ENCODE measurements around the gene RIMBP2.

RIMBP2 gene

DNA sequence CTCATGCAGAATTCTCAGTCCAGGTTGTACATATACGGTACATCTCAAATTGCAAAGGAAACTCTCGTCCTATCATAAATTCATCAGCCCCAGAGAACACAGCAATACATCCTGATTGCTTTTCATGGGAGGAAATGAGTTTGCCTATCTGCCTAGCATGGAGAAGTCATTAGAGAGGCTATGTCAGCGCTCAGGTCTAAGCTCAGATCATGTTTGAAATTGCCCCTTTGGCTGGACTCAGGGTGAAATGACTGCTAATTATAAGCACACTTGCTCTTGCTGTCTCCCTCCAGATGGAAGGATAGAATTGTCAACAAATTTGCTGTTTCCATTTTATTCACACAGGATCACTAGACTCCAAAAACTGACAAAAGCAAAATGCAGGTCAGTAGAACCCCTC, 178.4 kb downstream of the RIMBP2 start:
- no peak for DNase-seq (ENCODE audit: low read depth)

DNA sequence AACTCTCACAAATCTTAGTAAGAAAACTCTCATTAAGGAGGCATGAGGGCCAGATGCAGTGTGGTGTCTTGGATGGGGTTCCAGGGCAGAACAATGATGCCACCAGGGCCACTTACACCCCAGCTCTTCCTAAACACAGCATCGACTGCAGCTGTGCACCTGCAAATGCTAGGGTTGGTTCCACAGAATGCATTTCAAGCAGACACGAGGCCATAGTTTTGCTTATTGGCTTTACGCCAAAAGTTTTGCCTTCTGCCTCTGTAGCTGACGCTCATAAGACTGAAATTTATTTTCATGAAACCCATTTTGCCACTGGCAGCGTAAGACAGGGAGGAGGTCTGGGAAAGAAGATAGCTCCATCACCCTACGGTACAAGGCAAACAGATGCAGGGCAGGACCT, 179.0 kb downstream of the RIMBP2 start:
- no peak for DNase-seq (ENCODE audit: low read depth)

DNA sequence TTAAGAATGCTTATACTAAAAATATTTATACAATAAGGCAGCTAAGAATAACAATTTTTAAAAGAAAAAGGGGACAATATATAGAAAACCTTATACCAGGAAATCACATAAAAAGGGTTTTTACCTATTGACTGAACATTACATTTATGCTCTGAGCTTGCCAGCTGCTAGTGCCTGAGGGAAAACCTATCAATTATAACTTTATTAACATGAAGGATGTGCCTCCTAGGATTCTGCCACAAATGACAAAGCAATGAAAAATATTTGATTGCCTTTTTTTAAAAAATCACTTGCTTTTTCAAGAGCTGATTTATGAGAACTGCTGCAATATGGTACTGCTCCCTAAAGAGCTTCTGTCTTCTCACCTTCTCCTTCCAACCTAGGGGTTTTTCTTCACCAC, 185.7 kb downstream of the RIMBP2 start:
- no peak for DNase-seq (ENCODE audit: low read depth)

DNA sequence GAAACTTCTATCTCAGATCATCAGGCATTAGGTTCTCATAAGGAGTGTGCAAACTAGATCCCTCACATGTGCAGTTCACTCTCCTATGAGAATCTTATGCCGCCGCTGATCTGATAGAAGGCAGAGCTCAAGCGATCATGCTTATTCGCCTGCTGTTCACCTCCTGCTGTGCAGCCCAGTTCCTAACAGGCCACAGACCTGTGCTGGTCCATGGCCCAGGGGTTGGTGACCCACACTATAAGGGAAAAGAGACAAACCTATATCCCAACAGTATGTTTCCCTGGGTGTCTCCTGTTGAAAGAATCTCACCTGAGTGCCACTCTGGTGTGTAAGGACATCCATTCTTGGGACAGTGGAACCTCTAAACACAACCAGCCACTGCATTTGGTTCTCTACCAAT, 186.3 kb downstream of the RIMBP2 start:
- no peak for DNase-seq (ENCODE audit: low read depth)

DNA sequence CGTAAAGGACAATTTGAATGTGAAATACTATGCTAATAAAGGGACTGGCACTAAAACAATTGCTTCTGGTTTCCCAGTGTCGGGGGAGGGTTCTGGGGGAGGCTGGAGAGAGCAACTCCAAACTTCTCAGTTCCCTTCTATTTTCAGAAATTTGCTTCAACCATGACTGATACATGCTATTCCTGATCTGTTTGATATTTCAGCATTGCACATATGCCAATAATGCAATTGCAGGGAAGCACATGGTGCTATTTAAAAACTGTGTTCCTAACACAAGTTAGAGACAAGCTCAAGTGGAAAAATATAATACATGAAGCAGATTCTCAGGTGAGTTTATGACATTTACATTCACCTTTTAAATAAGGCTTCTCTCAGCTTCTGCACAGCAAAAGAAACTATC, 188.9 kb downstream of the RIMBP2 start:
- DNase-seq (ENCODE audit: low read depth): no peak

DNA sequence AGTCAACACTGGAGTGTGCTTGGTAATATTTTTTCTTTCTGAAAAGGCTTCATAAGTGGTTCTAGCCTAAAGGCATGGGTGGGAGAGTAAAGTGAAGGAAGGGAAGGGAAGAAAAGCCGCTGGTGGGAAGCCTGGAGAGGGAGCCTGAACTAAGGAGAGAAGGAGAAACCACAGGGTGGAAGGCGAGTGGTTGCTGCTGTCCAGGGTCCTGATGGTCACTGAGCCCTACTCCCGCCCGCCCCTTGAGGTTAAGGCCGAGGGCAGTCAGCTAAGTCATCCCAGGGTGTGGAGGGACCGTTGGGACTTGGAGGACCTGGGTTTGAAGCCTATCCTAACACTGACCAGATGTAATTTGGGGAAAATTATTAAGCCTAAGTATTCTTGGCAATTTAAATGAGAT, 189.3 kb downstream of the RIMBP2 start:
- peak; percentile 1 for DNase-seq (ENCODE audit: low read depth)

DNA sequence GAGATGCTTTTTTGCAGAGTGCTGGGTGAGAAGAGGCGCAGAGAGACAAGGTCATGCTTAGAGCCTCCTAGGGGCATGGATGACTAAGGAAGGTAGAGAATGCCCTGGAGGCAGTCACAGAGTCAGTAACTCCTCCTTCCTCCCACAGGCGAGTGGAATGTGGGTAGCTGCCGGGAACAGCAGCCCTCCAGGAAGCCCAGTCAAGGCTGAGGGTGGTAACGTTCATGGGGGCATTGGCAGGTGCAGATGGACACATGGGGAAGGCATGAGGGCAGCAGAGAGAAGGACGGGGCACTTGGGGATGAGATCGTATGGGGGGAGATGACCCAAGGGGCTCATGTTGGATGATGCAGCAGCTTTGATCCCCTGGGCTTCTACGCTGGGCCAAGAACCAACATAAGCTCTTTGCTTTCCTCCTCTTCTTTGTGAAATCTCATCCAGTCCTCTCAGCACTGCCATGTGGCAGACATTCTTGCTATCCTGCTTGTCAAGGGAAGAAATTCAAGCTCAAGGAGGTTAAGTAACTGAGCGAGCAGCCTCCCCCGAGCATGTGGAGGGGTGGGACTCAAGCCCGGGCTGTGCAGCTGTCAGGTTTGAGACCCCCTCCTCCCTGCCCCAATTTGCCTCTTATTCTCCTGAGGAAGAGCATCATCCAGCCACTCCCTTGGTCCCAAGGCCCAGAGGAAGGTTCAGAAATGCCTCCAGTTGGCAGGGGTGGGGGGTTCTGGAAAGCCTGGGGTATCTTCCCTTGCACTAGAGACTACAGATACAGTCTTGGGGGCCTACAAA, 190.5 kb downstream of the RIMBP2 start:
- no peak for DNase-seq (ENCODE audit: low read depth)

DNA sequence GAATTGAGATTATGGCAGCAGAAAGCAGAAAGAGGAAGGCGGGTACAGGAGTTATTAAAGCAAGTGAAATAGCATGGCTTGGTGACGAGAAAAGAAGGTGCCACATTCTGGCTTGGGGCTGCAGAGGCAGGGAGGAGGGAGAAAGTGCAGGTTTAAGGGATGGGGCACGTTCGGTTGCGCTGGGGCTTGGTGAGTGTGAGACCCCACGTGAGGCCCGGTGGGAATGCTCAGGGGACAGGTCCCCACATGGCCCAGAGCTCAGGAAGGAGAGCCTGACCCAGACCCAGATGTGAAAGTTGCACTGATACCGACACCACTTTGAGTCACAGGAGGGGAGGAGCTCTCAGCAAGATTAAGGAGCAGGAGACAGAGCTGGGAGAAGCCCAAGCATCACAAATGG, 191.3 kb downstream of the RIMBP2 start:
- DNase-seq (ENCODE audit: low read depth): no peak

DNA sequence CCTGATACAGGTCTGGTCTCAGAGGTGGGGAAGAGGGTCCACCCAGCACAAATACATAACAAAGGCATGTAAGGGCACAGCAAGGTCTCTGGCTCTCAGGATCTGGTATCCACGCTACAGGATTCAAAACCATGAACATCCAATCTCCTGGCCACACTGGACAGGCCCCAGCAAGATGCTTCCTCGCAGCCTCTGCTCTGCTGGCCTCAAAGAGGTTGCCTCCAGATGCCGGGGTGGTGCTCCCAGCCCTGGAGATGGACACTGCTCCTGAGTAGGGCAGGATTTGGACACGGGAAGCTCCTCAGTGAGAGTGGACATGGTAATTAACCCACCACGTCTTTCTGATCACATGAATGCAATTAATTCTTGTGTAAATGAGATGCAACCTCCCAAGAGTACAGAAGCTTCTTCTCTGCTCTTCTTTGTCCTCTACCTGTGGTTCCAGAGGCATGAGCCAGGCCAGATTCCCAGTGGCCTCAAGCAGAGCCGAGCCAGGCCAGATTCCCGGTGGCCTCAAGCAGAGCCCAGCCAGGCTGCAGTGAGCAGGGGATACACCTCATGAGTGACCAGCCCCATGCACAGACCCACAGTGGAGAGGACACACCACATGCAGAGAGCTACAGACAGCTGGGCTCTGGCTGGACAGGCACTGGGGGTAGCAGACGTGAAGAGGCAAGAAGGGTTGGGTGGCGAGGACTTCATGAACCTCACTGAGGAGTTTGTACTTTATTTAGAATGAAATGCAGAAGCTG, 192.1 kb downstream of the RIMBP2 start:
- no peak for DNase-seq (ENCODE audit: low read depth)

DNA sequence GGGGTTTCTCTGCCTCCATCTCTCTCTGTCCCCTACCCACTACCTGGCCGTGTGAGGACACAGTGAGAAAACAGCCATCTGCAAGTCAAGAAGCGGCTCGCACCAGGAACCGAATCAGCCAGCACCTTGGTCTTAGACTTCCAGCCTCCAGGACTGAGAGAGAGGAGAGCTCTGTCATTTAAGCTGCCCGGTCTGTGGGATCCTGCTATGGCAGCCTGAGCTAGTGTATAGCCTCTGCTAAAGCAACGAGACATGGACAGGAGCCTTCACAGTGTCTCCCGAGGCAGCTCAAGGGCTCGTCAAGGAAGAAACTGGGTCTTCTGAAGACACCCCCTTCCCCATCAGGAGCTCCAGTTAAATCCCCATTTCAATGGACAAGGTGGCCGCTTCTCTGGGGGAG, 192.9 kb downstream of the RIMBP2 start:
- no peak for DNase-seq (ENCODE audit: low read depth)

DNA sequence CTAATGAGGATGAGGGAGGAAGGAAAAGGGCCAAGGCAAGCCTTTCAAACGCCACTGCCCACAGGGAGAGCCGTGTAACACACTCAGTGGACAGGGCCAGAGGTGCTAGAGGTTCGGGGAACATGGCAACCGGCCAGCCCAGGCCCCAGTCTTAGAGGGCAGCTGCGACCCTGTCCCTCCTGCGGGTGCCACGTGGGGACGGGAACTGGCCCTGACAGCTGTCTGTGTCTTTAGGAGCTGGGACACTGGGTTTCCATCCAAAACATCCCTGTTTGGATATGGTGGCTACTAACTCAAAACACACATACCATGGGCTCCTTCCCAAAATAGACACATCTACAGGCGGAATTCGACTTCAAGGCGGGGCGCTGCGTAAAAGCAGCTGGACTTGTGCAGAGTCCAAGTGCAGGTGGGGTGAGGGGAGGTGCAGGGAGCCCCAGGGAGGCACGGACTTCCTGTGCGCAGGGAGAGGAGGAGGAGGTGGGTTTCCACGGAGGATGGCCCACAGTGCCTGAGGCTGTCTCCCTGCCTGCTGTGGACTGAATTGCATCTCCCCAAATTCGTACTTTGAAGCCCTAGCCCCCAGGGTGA, 193.8 kb downstream of the RIMBP2 start:
- no peak for DNase-seq (ENCODE audit: low read depth)

DNA sequence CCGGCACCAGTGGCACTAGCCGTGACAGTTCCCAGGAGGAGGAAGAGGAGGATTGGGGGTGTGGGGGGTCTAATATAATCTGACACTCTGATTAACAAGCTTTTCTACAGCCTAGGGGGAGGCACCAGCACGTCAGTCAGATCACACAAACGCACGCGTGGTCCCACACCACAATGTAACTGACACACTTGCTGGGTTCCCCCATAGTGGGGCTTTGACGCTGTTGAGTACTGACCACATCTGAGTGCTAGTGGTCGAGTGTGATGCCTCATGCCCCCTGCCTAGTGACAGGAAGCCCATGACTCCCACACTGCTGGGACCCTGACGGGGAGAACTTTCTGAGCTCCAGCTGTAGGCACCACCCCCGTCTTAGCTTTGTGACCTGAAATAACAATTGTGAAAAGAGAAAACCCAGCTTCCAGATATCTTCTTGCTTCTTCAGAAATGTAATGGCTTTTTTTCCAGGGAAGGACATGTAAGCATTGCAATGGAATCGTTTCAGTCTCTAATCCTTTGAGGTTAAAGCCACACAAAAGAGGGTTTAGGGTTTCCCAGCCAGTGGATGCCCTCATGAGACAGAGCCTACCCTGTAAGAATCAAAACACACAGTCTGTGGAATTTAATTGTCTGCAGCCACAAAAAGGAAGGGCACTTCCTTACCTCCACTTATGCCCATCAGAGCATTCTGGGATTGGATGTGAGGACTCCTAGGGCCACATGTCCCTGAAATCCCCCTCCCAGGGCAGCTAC, 194.5 kb downstream of the RIMBP2 start:
- no peak for DNase-seq (ENCODE audit: low read depth)

DNA sequence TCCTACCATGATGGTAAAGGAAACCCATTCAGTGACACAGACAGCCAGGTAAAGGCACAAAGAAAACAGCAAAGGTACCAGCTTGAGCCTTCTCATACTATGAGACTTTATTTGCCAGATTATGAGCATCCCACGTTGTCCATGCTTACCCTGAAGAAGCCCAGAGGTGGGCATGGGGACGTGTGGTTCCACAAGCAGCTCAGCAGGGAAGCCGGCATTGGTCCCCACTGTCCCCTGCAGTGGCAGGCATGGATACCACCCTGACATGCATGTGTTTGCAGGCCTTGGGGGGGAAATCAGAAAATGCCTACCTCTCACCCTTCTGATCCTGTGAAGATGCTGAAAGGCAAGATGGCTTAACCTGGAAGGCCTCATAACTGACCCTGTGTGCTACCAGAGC, 195.3 kb downstream of the RIMBP2 start:
- DNase-seq (ENCODE audit: low read depth): no peak

DNA sequence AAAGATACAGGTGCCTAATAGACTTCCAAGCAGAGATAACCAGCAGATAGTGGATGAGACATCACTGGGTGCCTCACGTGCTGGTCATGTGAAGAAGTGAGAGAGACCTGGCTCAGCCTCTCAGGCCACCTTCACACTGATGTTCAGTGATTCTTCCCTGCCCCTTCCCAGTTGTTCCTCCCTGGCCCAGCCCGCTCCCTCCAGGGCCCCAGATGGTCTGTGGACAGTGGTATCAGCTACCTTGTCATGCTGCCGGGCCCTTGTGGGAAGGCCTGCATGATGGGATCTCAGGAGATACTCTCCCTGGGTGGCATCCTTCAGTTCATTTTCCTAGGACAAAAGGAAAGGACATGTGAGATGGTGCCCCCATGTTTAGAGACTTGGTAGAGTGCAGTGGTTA, 198.5 kb downstream of the RIMBP2 start:
- no peak for DNase-seq (ENCODE audit: low read depth)

DNA sequence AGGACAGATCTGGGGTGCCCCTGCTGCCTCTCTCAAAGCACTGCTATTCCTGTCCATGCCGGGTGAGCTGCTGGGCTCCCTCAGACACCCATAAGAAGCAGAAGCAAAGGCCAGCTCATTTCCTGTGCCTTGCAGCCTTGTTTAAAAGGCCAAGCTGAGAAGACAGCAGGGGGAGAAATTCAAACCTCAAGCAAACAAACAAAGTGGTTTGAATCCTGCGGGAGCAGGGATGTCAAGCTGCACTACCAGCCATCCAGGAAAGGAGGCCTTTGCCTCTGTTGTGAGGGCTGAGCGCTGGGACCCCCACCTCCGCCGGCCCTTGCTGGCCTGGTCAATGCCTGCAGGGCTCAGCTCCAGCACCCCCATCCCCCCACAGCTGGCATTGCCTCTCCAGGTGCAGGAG, 201.9 kb downstream of the RIMBP2 start:
- no peak for DNase-seq (ENCODE audit: low read depth)

DNA sequence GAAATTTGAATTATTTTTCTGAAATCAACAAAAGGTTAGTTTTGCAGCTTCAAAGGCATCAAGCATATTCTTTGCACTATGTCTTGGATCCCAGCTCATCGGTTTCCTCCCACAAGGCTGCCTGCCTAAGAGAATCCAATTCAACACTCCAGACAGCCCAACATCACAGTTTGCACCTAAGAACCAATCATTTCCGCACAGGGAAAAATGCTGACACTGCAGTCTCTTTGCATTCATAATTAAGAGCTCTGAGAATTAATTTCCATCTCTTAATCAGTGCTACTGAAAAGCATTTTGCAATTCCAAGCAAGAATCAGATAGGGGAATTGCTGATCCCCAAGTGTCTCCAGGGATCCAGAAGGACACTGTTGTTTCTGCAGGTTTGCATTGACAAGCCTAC, 202.5 kb downstream of the RIMBP2 start:
- no peak for DNase-seq (ENCODE audit: low read depth)

DNA sequence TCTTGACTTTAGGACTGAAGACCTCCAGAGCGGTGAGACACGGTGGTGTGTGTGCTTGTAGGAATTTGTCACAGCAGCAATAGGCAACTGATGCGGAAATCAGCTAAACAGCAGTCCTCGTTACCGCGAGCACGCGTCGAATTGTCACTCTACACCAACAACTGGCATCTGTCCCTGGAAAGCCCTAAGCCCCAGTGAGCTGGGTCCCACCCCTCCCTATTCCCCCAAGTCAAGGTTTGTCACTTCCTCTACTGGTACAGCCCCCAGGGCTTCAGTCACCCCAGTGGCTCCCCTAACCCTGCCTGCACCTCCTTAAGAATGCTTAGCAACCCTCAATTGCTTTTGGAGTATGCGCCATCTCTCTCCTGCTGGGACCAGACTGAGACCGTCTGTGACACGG, 204.8 kb downstream of the RIMBP2 start:
- DNase-seq (ENCODE audit: low read depth): no peak

DNA sequence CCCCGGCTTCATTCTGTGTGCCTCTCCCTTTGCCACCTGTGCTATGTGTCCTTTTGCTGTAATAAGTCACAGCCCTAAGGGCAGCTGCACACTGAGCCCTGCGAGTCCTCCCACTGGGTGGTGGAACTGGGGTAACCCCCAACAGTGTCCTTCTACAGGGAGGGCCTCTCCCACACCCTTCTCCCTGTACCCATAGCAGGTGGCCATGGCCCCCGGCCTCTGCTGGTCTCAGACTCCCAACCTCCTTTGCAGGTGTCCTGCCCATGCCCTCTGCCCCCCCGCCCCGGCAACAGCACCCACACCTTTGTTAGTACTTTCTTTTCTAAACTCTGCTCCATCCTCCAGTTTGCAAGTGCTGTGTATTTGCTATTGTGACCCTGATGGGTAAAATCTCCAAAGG, 206.6 kb downstream of the RIMBP2 start:
- no peak for DNase-seq (ENCODE audit: low read depth)

DNA sequence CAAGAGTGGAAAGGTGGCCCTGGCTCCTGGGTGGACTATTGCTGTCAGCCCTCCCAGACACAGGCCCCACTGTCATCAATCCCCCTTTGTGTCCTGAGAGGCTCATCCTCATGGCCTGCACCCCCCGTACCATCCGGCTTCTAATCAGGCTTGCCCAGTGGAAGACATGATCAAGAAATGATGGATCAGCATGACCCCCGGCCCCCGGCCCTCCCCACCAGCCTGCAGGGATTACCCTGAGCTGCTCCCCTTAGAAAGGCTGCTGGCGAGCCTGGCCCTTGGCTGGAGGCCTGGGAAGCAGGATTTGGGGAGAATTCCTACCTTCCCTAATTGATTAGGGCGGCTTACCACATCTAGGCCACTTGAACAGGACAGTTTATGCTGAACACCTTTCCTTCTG, 207.3 kb downstream of the RIMBP2 start:
- no peak for DNase-seq (ENCODE audit: low read depth)

DNA sequence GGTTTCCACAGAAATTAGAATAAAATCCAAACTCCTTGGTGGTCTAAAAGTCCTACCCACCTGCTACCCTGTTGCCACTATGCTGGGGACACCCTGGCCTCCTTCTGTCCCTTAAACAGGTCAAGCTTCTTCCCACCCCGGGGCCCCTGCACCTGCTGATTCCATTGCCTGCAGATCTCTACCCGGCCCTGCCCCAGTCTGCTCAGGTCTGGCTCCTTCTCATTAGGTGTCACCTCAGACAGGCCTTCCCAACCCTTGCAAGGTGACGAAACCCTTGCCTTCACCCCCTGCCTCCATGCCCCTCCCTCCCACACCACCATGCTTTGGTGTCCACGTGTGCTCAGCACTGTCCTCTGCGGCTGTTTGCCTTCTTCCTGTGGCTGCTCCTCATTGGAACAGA, 207.8 kb downstream of the RIMBP2 start:
- DNase-seq (ENCODE audit: low read depth): no peak

DNA sequence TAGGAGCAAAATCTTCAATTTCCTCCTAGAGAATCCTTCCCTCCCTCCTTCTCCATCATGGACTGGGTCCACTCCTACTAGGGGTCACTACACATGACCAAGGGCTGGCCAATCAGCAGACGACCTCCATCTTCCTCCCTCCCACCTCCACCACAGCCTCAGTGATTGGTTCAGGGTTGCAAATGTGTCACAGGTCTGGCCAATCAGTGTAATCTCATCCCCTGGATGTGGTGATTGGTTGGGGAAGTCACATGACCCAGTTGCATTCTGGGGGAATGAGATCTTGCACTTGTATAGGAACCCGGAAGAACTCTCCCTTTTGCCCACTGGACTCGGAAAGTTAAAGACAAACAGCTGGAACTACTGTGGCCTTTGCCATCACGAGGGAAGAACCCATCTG, 209.3 kb downstream of the RIMBP2 start:
- no peak for DNase-seq (ENCODE audit: low read depth)

DNA sequence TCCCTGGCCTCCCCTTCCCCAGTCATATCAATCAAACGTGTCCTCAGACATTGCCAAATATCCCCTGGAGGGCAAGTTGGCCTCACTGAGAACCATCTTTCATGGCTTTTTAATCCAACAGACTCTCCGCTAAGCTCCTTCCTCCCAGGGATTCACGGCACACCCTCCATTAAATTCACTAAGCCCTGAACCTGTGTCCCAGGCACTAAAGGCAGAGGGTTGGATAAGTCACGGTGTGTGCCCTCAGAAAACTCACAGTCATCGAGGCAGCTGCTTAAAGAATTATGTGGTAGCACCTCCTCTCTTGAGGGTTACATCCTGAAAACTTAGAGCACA, 211.3 kb downstream of the RIMBP2 start:
- DNase-seq (ENCODE audit: low read depth): no peak

Measured in EH (cell line).